GM19193 (cell line): ENCODE results near the gene CPNE5.

Experiments
- POLR2A ChIP-seq: IDR thresholded peaks from 4 replicates; pipeline ENCODE4 v1.6.1; 2011; ENCODE audit not compliant: insufficient read depth, insufficient read length; ENCODE audit errors: extremely low read depth

Gene CPNE5

DNA sequence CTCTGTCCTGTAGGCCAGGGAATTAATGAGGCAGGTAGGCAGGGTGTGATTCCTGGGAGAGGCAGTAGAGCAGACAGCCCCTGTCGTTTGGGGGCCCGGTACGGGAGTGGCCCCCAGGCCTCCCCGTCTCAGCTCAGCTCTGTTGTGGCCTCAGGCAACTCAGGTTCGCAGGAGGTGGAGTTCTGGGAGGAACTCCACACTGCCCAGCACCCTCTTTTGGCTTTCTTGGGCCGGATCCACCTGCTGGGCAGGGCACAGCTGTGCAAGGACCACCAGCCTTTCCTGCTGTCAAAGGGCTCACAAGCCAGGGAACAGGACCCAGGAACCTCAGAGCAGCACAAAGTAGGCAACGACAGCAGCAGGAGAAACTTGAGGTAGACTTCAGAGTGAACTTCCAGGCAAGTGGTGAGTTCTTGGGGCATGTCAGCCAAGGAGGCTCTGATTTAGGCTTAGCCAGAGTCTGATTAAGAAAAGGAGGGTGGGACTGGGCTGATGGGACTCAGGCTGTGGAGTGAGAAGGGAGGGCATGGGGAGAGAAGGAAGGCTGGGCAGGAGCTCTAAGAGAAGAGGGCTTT is 104.7 kb downstream of the CPNE5 start:
- TF ChIP-seq POLR2A = no peak

DNA sequence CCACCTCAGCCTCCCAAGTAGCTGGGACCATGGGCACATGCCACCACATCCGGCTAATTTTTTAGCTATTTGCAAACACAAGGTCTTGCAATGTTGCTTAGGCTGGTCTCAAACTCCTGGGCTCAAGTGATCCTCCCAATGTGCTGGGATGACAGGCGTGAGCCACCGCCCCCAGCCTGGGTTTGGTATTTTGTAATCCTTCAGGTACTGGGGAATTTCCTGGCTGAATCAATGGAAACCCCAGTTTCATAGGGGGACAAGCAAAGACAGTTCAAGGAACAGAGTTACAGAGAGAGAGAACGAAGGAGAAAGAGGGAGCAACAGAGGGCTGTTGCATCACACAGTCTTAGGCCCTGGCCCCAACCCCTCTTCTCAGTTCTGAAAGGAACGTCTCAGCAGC is 105.9 kb downstream of the CPNE5 start:
- TF ChIP-seq POLR2A = no peak

DNA sequence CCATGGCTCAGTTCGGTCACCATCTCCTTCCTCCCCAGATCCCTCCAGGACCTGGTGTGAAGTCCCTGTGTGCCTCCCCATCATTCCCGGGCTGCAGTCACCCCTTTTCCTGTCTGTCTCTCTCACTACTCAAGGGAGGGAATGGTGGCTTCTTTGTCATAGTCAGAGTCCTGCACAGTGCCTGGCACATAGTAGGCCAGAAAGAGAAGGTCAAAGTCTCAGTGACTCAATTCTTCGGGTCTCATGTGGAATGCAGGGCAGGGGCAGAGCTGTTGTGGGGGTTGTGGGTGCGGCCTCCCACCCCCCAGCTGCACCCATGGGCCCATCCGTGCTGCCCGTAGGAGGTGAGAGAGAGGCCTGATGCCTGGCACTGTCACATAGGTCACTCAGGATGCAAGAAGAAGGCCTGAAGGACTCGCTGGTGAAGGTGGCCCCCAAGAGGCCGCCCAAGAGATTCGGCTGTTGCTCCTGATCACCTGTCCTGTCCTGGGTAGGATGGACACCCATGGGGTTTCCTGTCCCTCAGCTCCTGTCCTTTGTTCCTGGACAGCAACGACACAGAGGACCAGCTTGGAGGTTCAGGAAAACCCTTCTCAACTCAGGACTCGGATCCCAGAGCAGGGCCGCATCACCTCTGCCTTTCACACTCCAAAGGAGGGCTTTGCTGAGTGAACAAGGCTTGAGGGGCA is 107.5 kb downstream of the CPNE5 start:
- no peak for TF ChIP-seq POLR2A

DNA sequence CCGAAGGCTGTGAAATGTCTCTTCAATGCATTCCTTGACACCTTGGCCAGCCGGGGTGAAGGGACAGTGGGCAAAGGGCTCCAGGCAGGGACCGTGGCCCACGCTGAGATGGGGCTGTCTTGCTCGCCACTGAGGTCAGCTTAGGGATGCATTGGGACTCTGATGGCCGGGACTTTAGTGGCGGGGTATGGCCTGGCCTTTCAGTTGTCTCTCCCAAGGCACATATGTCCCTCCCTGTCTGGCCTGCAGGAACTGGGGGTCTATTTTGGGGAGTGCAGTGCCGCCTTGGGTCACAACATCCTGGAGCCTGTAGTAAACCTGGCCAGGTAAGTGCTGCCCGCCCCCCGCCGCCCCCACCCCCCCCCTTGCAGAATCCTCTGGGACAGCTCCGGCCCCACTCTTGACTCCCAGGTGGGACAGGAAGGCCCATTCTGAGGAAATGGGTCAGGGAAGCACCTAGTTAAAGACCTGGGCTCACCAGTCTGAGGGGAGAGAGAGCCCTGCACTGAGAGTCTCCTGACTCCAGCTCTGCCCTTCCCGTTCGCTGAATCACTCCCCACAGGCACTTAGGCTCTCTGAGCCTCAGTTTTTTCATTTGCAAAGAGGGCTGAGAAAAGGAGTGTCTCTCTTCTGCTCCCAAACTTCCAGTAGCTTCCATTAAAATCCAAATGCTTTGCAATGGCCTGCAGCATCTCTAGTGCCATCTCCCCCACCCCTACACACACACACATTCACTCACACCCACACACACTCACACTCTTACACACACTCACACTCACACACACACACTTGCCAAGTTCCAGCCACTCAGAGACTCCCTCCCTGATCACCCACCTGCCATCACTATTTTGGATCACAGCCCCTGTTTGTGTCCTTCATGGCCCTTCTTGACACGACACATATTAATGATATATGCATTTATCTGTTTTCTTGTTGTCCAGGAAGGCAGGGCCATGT is 108.5 kb downstream of the CPNE5 start:
- TF ChIP-seq POLR2A = no peak

GRCh38 chr6:36729161-36729524 is 110.1 kb downstream of the CPNE5 start:
- TF ChIP-seq POLR2A = no peak

- no peak for TF ChIP-seq POLR2A
Measured at GRCh38 chr6:36728289-36729160, 110.7 kb downstream of the CPNE5 start.

DNA sequence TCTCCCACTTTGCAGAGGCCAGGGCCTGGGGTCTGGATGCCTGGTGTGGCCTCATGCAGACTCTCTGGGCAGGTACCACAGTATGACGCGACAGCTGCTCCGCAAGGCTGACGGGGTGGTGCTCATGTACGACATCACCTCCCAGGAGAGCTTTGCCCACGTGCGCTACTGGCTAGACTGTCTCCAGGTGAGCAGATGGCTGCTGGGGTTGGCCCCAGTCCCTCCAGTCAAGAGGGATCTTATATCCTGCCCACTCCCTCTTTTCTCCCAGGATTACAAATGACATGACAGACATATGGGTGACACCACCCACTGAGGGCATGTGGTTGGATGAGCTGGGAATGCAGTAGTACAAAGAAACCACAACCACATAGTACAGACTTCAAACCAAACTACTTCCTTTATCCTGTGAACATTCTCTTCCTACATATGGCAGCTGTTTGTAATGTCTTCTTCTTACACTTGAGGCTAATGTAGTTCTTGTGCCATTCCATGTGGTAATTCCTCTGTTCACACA is 111.7 kb downstream of the CPNE5 start:
- no peak for TF ChIP-seq POLR2A

GRCh38 chr6:36725581-36725980 is 113.7 kb downstream of the CPNE5 start:
- TF ChIP-seq POLR2A = no peak

GRCh38 chr6:36724514-36725390 is 114.5 kb downstream of the CPNE5 start:
- no peak for TF ChIP-seq POLR2A

- no peak for TF ChIP-seq POLR2A
Measured at GRCh38 chr6:36722879-36723278, 116.4 kb downstream of the CPNE5 start.

DNA sequence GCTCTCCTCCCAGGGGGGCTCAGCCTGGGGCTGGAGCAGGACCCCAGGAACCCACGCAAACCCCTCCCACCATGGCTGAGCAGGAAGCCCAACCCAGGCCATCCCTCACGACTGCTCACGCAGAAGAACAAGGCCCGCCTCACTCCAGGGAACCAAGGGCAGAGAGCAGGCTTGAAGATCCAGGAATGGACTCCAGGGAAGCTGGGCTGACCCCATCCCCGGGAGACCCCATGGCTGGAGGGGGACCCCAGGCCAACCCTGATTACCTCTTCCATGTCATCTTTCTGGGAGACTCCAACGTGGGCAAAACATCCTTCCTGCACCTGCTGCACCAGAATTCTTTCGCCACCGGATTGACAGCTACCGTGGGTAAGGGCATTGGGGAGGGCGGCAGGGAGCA is 116.9 kb downstream of the CPNE5 start:
- TF ChIP-seq POLR2A = no peak

- TF ChIP-seq POLR2A = no peak
Measured at GRCh38 chr6:36721369-36722140, 117.7 kb downstream of the CPNE5 start.
